HG03039 (cell line): Measurements from ENCODE around the gene MND1.
A peak's percentile ranks its signal among the peaks of the same experiment; 100 is the strongest.
"Not testable (repeated sequence)": the region's sequence is repeated elsewhere in the genome, so short reads cannot be mapped to it uniquely, and the experiment has no call there.

ENCODE experiments used
- ATAC-seq: cut with Tn5 transposase; IDR thresholded peaks from one replicate; pipeline ENCODE4 v1.9.1; 2021; ENCODE audit warnings: mild to moderate bottlenecking, moderate library complexity; ENCODE audit not compliant: unreplicated experiment

The MND1 gene

GRCh38 chr4:153433754-153434105 is 89.2 kb downstream of the MND1 start:
- ATAC-seq = no peak

DNA sequence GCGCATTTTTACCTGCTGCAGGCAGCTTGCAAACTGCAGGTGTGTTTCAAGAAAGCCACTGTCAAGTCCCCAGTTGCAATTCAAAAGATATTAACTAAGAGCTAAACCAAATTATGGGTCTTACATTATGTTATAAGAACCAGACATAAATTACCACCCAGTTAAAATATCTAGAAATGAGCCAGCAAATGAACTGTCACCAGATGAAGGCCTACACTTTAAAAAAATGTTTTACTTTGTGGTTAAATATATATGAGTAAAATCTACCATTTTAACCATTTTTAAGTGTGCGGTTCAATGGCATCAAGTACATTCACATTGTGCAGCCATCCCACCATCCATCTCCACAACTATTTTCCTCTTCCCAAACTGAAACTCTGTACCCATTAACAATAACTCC is 89.7 kb downstream of the MND1 start:
- no peak for ATAC-seq

GRCh38 chr4:153438916-153439756 is 94.6 kb downstream of the MND1 start:
- ATAC-seq = peak; percentile 51

DNA sequence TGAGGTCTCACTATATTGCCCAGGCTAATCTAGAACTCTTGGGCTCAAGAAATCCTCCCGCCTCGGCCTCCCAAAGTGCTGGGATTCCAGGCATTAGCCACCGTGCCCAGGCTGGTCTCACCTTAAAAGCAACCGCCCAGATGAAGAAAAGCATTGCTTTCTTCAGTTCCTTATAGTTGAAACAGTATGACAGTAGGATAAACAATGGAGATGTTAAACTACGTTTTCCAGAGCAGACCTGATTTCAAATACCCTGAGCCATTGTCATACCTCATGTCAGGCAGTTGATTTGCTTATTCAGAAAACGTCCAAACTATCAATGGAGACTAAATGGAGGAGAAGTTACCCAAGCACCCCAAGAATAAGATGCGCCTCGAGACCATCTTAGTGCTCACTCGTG is 95.3 kb downstream of the MND1 start:
- ATAC-seq = no peak

GRCh38 chr4:153440475-153440874 is 96.0 kb downstream of the MND1 start:
- no peak for ATAC-seq

DNA sequence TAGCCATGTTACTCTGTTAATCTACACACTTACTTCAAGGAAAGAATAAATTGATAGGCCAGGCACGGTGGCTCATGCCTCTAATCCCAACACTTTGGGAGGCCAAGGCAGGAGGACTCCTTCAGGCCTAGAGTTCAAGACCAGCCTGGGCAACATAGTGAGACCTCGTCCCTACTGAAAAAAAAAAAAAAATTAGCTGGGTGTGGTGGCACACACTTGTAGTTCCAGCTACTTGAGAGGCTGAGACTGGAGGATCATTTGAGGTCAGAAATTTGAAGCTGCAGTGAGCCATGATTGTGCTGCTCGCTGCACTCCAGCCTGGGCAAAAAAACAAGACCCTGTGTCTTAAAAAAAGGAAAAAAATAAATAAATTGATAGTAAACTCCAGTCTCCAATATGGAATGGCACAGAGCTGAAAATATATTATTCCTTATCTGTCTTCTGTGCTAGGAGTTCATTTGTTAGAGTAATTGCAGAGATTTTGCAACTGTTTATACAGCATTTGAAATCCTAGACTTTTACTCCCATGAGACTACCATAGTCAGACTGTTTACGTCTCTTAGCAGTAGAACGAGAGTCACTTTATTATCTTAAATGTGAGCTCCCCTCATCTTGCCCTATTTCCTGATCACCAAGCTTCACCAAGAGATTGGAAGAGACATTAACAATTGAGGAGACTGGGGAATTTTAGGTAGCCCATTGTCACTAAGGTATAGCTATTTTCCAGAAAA is 102.9 kb downstream of the MND1 start:
- no peak for ATAC-seq

DNA sequence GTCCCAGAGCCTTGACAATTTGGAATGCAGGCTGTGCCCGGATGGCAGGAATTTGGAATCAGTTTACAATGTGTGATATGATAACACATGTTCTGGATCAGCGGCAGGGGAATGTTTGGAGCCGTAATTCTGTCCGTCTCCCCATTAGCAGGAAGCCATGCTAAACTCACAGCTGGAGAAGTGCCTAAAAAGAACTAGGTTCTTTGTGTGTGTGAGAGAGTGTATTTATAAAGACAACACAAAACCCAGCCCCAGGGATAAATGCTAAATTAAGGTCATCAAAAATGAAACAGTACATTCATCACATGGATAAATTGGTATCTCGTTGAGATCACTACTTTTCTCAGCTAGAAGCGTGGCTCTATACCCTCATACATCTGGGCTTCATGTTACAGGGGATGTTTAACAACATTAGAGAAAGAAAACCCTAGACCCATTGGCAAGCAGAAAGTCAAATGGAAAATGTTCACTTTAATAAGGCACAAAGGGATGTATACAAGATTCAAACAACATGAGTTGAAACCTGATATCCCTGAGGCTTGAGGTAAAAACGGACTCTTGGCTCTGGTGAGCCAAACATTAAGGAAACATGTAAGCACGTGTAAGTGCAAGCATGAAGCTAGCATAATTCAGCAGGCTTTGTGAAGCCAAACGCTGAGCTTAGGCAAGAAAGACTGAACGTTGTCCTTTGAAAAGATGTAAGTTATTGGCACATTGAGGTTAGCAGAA is 103.7 kb downstream of the MND1 start:
- ATAC-seq = no peak

- ATAC-seq = no peak
Observed at GRCh38 chr4:153449338-153449737, 104.8 kb downstream of the MND1 start.

- ATAC-seq = no peak
Observed at GRCh38 chr4:153450544-153450917, 106.0 kb downstream of the MND1 start.

- not testable (repeated sequence) for ATAC-seq
Observed at GRCh38 chr4:153451145-153451544, 106.7 kb downstream of the MND1 start.

GRCh38 chr4:153451911-153452657 is 107.6 kb downstream of the MND1 start:
- ATAC-seq = no peak

- no peak for ATAC-seq
Observed at GRCh38 chr4:153452658-153453378, 108.3 kb downstream of the MND1 start.

DNA sequence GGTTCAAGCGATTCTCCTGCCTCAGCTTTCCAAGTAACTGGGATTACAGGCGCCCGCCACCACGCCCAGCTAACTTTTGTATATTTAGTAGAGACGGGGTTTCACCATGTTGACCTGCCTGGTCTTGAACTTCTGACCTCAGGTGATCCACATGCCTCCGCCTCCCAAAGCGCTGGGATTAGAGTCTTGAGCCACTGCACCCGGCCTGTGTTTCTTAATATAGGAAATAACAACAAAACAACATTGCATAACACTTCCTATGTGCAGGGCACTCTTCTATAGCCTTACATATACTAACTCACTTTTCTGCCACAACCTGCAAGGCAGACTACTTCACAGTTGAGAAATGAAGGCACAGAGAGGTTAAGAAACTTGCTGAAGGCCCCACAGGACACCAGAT is 108.9 kb downstream of the MND1 start:
- ATAC-seq = no peak

GRCh38 chr4:153458969-153459368 is 114.5 kb downstream of the MND1 start:
- no peak for ATAC-seq

DNA sequence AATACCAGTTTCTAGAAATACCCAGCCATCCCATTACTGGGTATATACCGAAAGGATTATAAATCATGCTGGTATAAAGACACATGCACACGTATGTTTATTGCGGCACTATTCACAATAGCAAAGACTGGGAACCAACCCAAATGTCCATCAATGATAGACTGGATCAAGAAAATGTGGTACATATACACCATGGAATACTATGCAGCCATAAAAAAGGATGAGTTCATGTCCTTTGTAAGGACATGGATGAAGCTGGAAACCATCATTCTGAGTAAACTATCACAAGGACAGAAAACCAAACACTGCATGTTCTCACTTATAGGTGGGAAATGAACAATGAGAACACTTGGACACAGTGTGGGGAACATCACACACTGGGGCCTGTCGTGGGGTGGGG is 117.1 kb downstream of the MND1 start:
- not testable (repeated sequence) for ATAC-seq

DNA sequence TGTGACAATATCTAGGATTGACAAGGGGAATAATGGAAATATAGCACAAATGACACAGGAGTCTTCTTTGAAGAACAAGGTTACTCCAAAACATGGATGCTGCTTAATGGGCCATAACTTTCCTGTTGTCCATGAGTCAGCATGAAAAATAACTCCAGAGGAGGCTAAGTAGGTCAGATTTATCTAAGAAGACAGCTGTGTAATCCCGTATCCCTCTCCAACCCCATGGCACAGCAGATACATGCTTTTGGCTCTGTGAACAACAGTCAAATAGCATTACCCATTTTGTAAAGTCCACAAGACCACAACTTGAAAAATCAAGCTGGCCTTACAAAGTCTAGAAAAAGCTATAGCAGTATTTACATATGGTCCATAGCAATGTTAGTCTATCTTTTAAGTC is 119.6 kb downstream of the MND1 start:
- ATAC-seq = no peak
